K562 (cell line): Measurements from ENCODE around the gene GAB2. TPM values are rescaled to one million over a fixed set of nuclear protein-coding genes. Genes with fewer than 3 reads are reported as not detected.

ENCODE experiments used
- ATAC-seq: fragments of 200-7000 bp; cut with Tn5 transposase; 3 replicates; pipeline ENCODE4 v1.9.1; 2020; ENCODE audit warnings: moderate library complexity
- BruUV-seq: library from RNA; stranded (reverse); fragments of 400-500 nt; replicated peaks from 2 replicates; lab custom pipeline; 2021; lab: Mats Ljungman, UMichigan
- CTCF ChIA-PET: fragments of 300-600 bp; formaldehyde crosslinking; extraction: SDS; loops from one replicate; lab custom pipeline; 2021; ENCODE audit warnings: low intra/inter-chr PET ratio; lab: Yijun Ruan, JAX
- POLR2A ChIA-PET: fragments of 300-600, 350-650 bp; sonication (Branson Sonifier 250); formaldehyde crosslinking; extraction: SDS; loops from one replicate; lab custom pipeline; 2021; ENCODE audit warnings: antibody characterized with exemption, inconsistent platforms; lab: Yijun Ruan, JAX
- DNase-seq, 4 experiments: peaks; one replicate each; pipeline versions ENCODE4 v3.0.0 to v3.0.0-alpha.2; 2011 to 2018; ENCODE audit warnings: low spot score in 3 of 4, mixed read lengths in 3 of 4; ENCODE audit errors: extremely low read depth in 1 of 4
- FAIRE-seq: peaks from 2 replicates; lab custom pipeline; 2011; peaks lifted over from hg19 to GRCh38; lab: Jason Lieb, UNC
- H2AFZ ChIP-seq: 2 replicates; pipeline ENCODE4 v1.6.0; 2011; ENCODE audit warnings: low read depth, low read length, control low read depth, inconsistent platforms
- H3K27ac ChIP-seq: fragments of 200-600 bp; 3 replicates; pipeline ENCODE4 v1.8.0; 2011; ENCODE audit warnings: low read depth, mild to moderate bottlenecking, control low read depth, inconsistent platforms, low read length, moderate library complexity, mixed read lengths; ENCODE audit errors: extremely low read depth
- H3K27me3 ChIP-seq, 2 experiments: fragments of 300-600 bp in 1 of 2; 2 replicates in 1 of 2; 3 replicates in 1 of 2; pipeline versions ENCODE4 v1.6.0 to v1.8.0; 2011; ENCODE audit warnings: inconsistent platforms in 2 of 2, low read length in 2 of 2, mild to moderate bottlenecking in 1 of 2, mixed read lengths in 1 of 2, moderate library complexity in 1 of 2; ENCODE audit not compliant: control insufficient read depth in 2 of 2, insufficient read depth in 2 of 2
- H3K36me3 ChIP-seq: fragments of 300-600 bp; 3 replicates; pipeline ENCODE4 v1.8.0; 2011; ENCODE audit warnings: mild to moderate bottlenecking, low read length, inconsistent platforms; ENCODE audit not compliant: control insufficient read depth, insufficient read depth
- H3K4me1 ChIP-seq, 2 experiments: fragments of 200-600 bp in 1 of 2; replicated peaks in 1 of 2; 2 replicates in 1 of 2; 3 replicates in 1 of 2; pipeline versions ENCODE4 v1.5.1 to v1.8.0; 2011; ENCODE audit warnings: inconsistent platforms in 2 of 2, low read length in 2 of 2, mild to moderate bottlenecking in 1 of 2, mixed read lengths in 1 of 2, moderate library complexity in 1 of 2; ENCODE audit not compliant: control insufficient read depth in 2 of 2, insufficient read depth in 2 of 2
- H3K4me2 ChIP-seq: 2 replicates; pipeline ENCODE4 v1.6.1; 2011; ENCODE audit warnings: low read length, control low read depth, inconsistent platforms, mixed read lengths; ENCODE audit not compliant: insufficient read depth
- H3K4me3 ChIP-seq: fragments of 200-600 bp; sonication (generic), shearing (Covaris generic); 2 replicates; pipeline ENCODE4 v1.5.1; 2016; ENCODE audit warnings: control low read depth, inconsistent platforms
- H3K79me2 ChIP-seq: fragments of 200-600 bp; 3 replicates; pipeline ENCODE4 v1.8.0; 2011; ENCODE audit warnings: low read length, inconsistent platforms; ENCODE audit not compliant: control insufficient read depth, insufficient read depth
- H3K9ac ChIP-seq, 2 experiments: 2 replicates each; pipeline versions ENCODE4 v1.6.0 to v1.6.1; 2011; ENCODE audit warnings: low read depth in 2 of 2, low read length in 2 of 2, control low read depth in 1 of 2, inconsistent platforms in 1 of 2, mild to moderate bottlenecking in 1 of 2, mixed read lengths in 1 of 2; ENCODE audit not compliant: insufficient read depth in 1 of 2
- H3K9me1 ChIP-seq: one replicate; pipeline ENCODE4 v1.6.0; 2011; ENCODE audit warnings: inconsistent platforms, mild to moderate bottlenecking, low read length, moderate library complexity; ENCODE audit not compliant: control insufficient read depth, insufficient read depth
- H3K9me3 ChIP-seq: replicated peaks from 2 replicates; pipeline ENCODE4 v1.5.1; 2011; ENCODE audit warnings: low read depth, low read length, inconsistent platforms; ENCODE audit not compliant: control insufficient read depth, insufficient read depth
- H4K20me1 ChIP-seq: replicated peaks from 2 replicates; pipeline ENCODE4 v1.6.1; 2011; ENCODE audit warnings: low read length, inconsistent platforms, mixed read lengths; ENCODE audit not compliant: control insufficient read depth, insufficient read depth
- ILK ChIP-seq: fragments of 450-650 bp; IDR thresholded peaks from 2 replicates; pipeline ENCODE4 v1.6.1; 2016; ENCODE audit warnings: missing genetic modification characterization, low read depth, mild to moderate bottlenecking, missing compliant biosample characterization, moderate library complexity, borderline replicate concordance
- KAT2B ChIP-seq: IDR thresholded peaks from one replicate; pipeline ENCODE4 v1.6.1; 2012; ENCODE audit warnings: low read depth, mild to moderate bottlenecking, control low read depth, inconsistent platforms, low read length, moderate library complexity
- KLF6 ChIP-seq: fragments of 250-450 bp; sonication (Bioruptor Pico); IDR thresholded peaks from 2 replicates; pipeline ENCODE4 v1.4.0; 2020; ENCODE audit warnings: mild to moderate bottlenecking, moderate library complexity, borderline replicate concordance
- MECOM ChIP-seq: fragments of 250-450 bp; sonication (Bioruptor Pico); IDR thresholded peaks from 2 replicates; pipeline ENCODE4 v1.8.0; 2022; ENCODE audit warnings: inconsistent platforms
- MIER1 ChIP-seq: fragments of 450-650 bp; IDR thresholded peaks from 2 replicates; pipeline ENCODE4 v1.6.1; 2016; ENCODE audit warnings: antibody characterized with exemption, mild to moderate bottlenecking, low read depth
- NCOR1 ChIP-seq: fragments of 450-650 bp; IDR thresholded peaks from 2 replicates; pipeline ENCODE4 v1.6.1; 2016; ENCODE audit warnings: mild to moderate bottlenecking, moderate library complexity
- POLR3A ChIP-seq: IDR thresholded peaks from 2 replicates; pipeline ENCODE4 v1.6.1; 2011; ENCODE audit warnings: borderline replicate concordance, mild to moderate bottlenecking, moderate library complexity; ENCODE audit not compliant: insufficient read length, insufficient read depth; ENCODE audit errors: extremely low read depth
- PYGO2 ChIP-seq: fragments of 450-650 bp; IDR thresholded peaks from 2 replicates; pipeline ENCODE4 v1.6.1; 2016; ENCODE audit warnings: mild to moderate bottlenecking, missing genetic modification characterization, moderate library complexity, missing compliant biosample characterization
- RFX1 ChIP-seq: fragments of 450-650 bp; IDR thresholded peaks from 2 replicates; pipeline ENCODE4 v1.6.1; 2016; ENCODE audit warnings: mild to moderate bottlenecking, moderate library complexity
- SREBF1 ChIP-seq: fragments of 150-350 bp; IDR thresholded peaks from 2 replicates; pipeline ENCODE4 v1.6.1; 2014; ENCODE audit warnings: antibody characterized with exemption, low read depth, low read length, borderline replicate concordance
- XRCC4 ChIP-seq: IDR thresholded peaks from one replicate; pipeline ENCODE4 v1.6.1; 2011; ENCODE audit not compliant: insufficient read depth, insufficient read length; ENCODE audit errors: extremely low read depth
- ZBTB17 ChIP-seq: fragments of 450-650 bp; formaldehyde crosslinking; IDR thresholded peaks from 2 replicates; pipeline ENCODE4 v1.4.0; 2020; ENCODE audit warnings: mild to moderate bottlenecking
- ZBTB7A ChIP-seq: IDR thresholded peaks from 2 replicates; pipeline ENCODE4 v1.6.1; 2011; ENCODE audit warnings: low read depth, mild to moderate bottlenecking, low read length, moderate library complexity, borderline replicate concordance; ENCODE audit not compliant: control insufficient read depth
- ZFP1 ChIP-seq: fragments of 450-650 bp; formaldehyde crosslinking; IDR thresholded peaks from 2 replicates; pipeline ENCODE4 v1.4.0; 2020; ENCODE audit warnings: mild to moderate bottlenecking, mixed read lengths
- ZNF444 ChIP-seq: fragments of 250-450 bp; sonication (Bioruptor Pico); IDR thresholded peaks from 2 replicates; pipeline ENCODE4 v1.4.0; 2020; ENCODE audit warnings: mild to moderate bottlenecking, moderate library complexity
- WGBS: fragments of 100-300 bp; shearing (Covaris generic); methylation state at CpG from one replicate; pipeline ENCODE4 v1.1.6; 2016; ENCODE audit warnings: low coverage, mixed read lengths; ENCODE audit not compliant: insufficient coverage; ENCODE audit errors: missing lambda C conversion rate; 5-methylcytosine and 5-hydroxymethylcytosine counted together
- in situ Hi-C: fragments of 300-500 bp; cut with MboI; formaldehyde crosslinking; loops from 4 replicates; pipeline ENCODE4 v1.15.0; 2018; ENCODE audit warnings: inconsistent platforms, mixed read lengths
- intact Hi-C: fragments of 100-400 bp; cut with micrococcal nuclease; formaldehyde crosslinking; loops from 2 replicates; pipeline ENCODE4 v1.14.2; 2022
- polyA plus RNA-seq, 8 experiments: library from polyadenylated mRNA; depleted of rRNA in 4 of 8; stranded (reverse) in 5 of 8; unstranded in 3 of 8; fragments of >200 nt; fragmentation: Nextera tagmentation in 2 of 8; fragmentation: Illumina TruSeq in 1 of 8; extraction: Ambion mirVana in 2 of 8; extraction: Trizol in 1 of 8; gene quantifications; 2 replicates each; pipeline versions ENCODE4 v1.2.1 to v1.2.3, GENCODE V29; 2011 to 2014; ENCODE audit warnings: inconsistent platforms in 1 of 8, missing spikeins in 1 of 8
- total RNA-seq, 7 experiments: library from RNA; depleted of rRNA in 6 of 7; stranded (reverse); fragments of >200 nt in 6 of 7; fragmentation: Illumina TruSeq in 2 of 7; extraction: Trizol in 2 of 7; gene quantifications; 2 replicates each; pipeline versions ENCODE4 v1.2.1 to v1.2.3, GENCODE V29; 2011 to 2021; ENCODE audit warnings: low replicate concordance in 1 of 7
- TF ChIP-seq, protein P1 (sequence below): fragments of 450-650 bp; conservative IDR thresholded peaks from 2 replicates; pipeline ENCODE4 v1.6.1; 2016; ENCODE audit warnings: missing genetic modification characterization, low read depth, mild to moderate bottlenecking, control low read depth, missing compliant biosample characterization
- TF ChIP-seq, protein P2 (sequence below): sonication (generic); formaldehyde crosslinking; IDR thresholded peaks from 2 replicates; pipeline ENCODE4 v1.8.0; 2022; ENCODE audit warnings: mild to moderate bottlenecking, missing genetic modification reagents, borderline replicate concordance
- TF ChIP-seq, protein P3 (sequence below), 2 experiments: fragments of 450-650 bp in 1 of 2; sonication (generic) in 1 of 2; formaldehyde crosslinking in 1 of 2; IDR thresholded peaks in 1 of 2; conservative IDR thresholded peaks in 1 of 2; 2 replicates each; pipeline versions ENCODE4 v1.6.1 to v1.8.1; 2016 to 2023; ENCODE audit warnings: mild to moderate bottlenecking in 2 of 2, moderate library complexity in 2 of 2, inconsistent platforms in 1 of 2, missing genetic modification reagents in 1 of 2

Gene GAB2
- total and polyA plus RNA-seq, 9 of the 15 experiments (the other 6 are each of a cell fraction or from before 2014, with no cell fraction given) = 2.3 to 35.2 (median 16.1) TPM

DNA sequence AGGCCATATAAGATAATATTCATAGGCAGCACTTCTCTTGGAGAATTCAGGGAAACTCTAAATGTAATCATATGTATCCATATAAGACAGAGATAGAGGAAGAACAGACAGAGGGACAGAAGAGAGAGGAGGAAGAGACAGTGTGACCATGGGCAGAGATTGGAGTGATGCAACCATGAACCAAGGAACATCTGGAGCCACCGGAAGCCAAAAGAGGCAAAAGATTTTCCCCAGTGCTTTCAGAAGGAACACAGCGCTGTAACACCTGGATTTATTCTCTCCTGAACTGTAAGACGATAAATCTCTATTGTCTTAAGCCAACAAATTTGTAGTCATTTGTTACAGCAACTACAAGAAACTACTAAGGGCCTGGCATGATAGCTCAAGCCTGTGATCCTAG lies 57.7 kb downstream of the GAB2 start:
- Histone ChIP-seq H3K27ac (no peak overlapping the region), H4K20me1 (no peaks in the 10 kb centered on the region), H3K4me1 (peaks cover 8 to 9% of the 10 kb centered on the region in 2 experiments; a peak in 4 of 5 replicates), H3K79me2 (peaks cover 75% of the 10 kb centered on the region), H3K9ac (no peak overlapping the region), H3K27me3 (no peaks in the 10 kb centered on the region), H2AFZ (no peak overlapping the region), H3K36me3 (no peaks in the 10 kb centered on the region), H3K4me2 (no peak overlapping the region), H3K9me3 (no peaks in the 10 kb centered on the region), H3K4me3 (no peak overlapping the region), H3K9me1 (no peaks in the 10 kb centered on the region)
- ChIA-PET POLR2A (interaction anchor here (0.7 kb wide), 1 partner anchor 56 kb away, joined by 3 read pairs; no protein-coding TSS in a partner anchor), CTCF (no interaction called here)
- ATAC-seq (peak; percentile 10; the same call in 1 of the 3 replicates), DNase-seq (no peak), FAIRE-seq (no peak)
- intact Hi-C loops = no loop called here
- WGBS = 70% methylated on average over 3 of the region's 3 CpGs
- BruUV-seq = no TSS peak
- in situ Hi-C loops = no loop called here
- peak; percentile 53; the same call in 1 of the 2 replicates for TF ChIP-seq MECOM (CRISPR knock-in tag)
- TF ChIP-seq ZFP1 (CRISPR knock-in tag) = no peak
- TF ChIP-seq ZBTB7A = no peak
- no peak for TF ChIP-seq SREBF1
- no peak for TF ChIP-seq ZBTB17 (CRISPR knock-in tag)
- no peak for TF ChIP-seq RFX1
- TF ChIP-seq ZNF444 (CRISPR knock-in tag) = no peak
- TF ChIP-seq KAT2B = no peak
- no peak for TF ChIP-seq POLR3A
- TF ChIP-seq, protein P1, sequence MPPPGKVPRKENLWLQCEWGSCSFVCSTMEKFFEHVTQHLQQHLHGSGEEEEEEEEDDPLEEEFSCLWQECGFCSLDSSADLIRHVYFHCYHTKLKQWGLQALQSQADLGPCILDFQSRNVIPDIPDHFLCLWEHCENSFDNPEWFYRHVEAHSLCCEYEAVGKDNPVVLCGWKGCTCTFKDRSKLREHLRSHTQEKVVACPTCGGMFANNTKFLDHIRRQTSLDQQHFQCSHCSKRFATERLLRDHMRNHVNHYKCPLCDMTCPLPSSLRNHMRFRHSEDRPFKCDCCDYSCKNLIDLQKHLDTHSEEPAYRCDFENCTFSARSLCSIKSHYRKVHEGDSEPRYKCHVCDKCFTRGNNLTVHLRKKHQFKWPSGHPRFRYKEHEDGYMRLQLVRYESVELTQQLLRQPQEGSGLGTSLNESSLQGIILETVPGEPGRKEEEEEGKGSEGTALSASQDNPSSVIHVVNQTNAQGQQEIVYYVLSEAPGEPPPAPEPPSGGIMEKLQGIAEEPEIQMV (tag) = no peak
- no peak for TF ChIP-seq PYGO2
- TF ChIP-seq XRCC4 = no peak
- TF ChIP-seq KLF6 (CRISPR knock-in tag) = no peak
- TF ChIP-seq, protein P2, sequence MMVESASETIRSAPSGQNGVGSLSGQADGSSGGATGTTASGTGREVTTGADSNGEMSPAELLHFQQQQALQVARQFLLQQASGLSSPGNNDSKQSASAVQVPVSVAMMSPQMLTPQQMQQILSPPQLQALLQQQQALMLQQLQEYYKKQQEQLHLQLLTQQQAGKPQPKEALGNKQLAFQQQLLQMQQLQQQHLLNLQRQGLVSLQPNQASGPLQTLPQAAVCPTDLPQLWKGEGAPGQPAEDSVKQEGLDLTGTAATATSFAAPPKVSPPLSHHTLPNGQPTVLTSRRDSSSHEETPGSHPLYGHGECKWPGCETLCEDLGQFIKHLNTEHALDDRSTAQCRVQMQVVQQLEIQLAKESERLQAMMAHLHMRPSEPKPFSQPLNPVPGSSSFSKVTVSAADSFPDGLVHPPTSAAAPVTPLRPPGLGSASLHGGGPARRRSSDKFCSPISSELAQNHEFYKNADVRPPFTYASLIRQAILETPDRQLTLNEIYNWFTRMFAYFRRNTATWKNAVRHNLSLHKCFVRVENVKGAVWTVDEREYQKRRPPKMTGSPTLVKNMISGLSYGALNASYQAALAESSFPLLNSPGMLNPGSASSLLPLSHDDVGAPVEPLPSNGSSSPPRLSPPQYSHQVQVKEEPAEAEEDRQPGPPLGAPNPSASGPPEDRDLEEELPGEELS (CRISPR knock-in tag) = no peak
- TF ChIP-seq ILK = no peak
- TF ChIP-seq, protein P3, sequence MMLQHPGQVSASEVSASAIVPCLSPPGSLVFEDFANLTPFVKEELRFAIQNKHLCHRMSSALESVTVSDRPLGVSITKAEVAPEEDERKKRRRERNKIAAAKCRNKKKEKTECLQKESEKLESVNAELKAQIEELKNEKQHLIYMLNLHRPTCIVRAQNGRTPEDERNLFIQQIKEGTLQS (IDR thresholded peaks at IDR 0.05) = peak; percentile 77
- TF ChIP-seq, protein P3 (CRISPR knock-in tag; conservative IDR thresholded peaks at IDR 0.05) = no peak
- no peak for TF ChIP-seq MIER1
- TF ChIP-seq NCOR1 = no peak
